Omental fat pad (tissue), 4 donors: ENCODE data around the gene SERTM2. TPM values are rescaled to one million over a fixed set of nuclear protein-coding genes. Genes with fewer than 3 reads are reported as not detected.

ENCODE experiments used
- ATAC-seq: fragments of 150-250 bp; one replicate; pipeline ENCODE4 v1.9.1; 2016; ENCODE audit warnings: mild to moderate bottlenecking, moderate library complexity; ENCODE audit not compliant: low FRiP score
- DNase-seq: peaks from one replicate; pipeline ENCODE4 v3.0.0-alpha.2; 2019; ENCODE audit warnings: low spot score
- CTCF ChIP-seq, 3 donors: fragments of 450-650 bp; IDR thresholded peaks; one replicate each; pipeline ENCODE4 v1.5.1; 2016 to 2017; ENCODE audit warnings: antibody characterized with exemption in 3 of 3, mild to moderate bottlenecking in 3 of 3, moderate library complexity in 2 of 3
- total RNA-seq, 4 donors: library from RNA; depleted of rRNA; stranded (reverse); fragments of >200 nt; gene quantifications; one replicate each; pipeline ENCODE4 v1.1.0, GENCODE V29; 2016

Gene SERTM2
- total RNA-seq, 4 donors from 2014 or later, result not detected

GRCh38 chrX:111490688-111491087, 20.8 kb upstream of the SERTM2 start:
- no peak for DNase-seq
- ATAC-seq, result no peak

GRCh38 chrX:111492085-111492484, 19.4 kb upstream of the SERTM2 start:
- ATAC-seq (no peak), DNase-seq (no peak)
- no peak for TF ChIP-seq CTCF (IDR thresholded peaks at IDR 0.05)

More at GRCh38 chrX:111490688-111491087, 20.8 kb upstream of the SERTM2 start:
- TF ChIP-seq CTCF (IDR thresholded peaks at IDR 0.05), result no peak

- ATAC-seq (no peak), DNase-seq (no peak)
- no peak for TF ChIP-seq CTCF (IDR thresholded peaks at IDR 0.05)
Observed at GRCh38 chrX:111498538-111499103, 12.8 kb upstream of the SERTM2 start.

- TF ChIP-seq CTCF (IDR thresholded peaks at IDR 0.05), result no peak
- DNase-seq, result no peak
- no peak for ATAC-seq
Observed at GRCh38 chrX:111503485-111503993, 7.9 kb upstream of the SERTM2 start.

- no peak for ATAC-seq
- no peak for TF ChIP-seq CTCF (IDR thresholded peaks at IDR 0.05)
- no peak for DNase-seq
Observed at GRCh38 chrX:111504941-111505340, 6.5 kb upstream of the SERTM2 start.

GRCh38 chrX:111505783-111506182, 5.7 kb upstream of the SERTM2 start:
- no peak for ATAC-seq
- no peak for DNase-seq
- TF ChIP-seq CTCF (IDR thresholded peaks at IDR 0.05), result no peak

GRCh38 chrX:111506826-111507225, 4.6 kb upstream of the SERTM2 start:
- no peak for TF ChIP-seq CTCF (IDR thresholded peaks at IDR 0.05)
- DNase-seq (no peak), ATAC-seq (no peak)
